Measurements from ENCODE around the gene RNASE7.

The RNASE7 gene

DNA sequence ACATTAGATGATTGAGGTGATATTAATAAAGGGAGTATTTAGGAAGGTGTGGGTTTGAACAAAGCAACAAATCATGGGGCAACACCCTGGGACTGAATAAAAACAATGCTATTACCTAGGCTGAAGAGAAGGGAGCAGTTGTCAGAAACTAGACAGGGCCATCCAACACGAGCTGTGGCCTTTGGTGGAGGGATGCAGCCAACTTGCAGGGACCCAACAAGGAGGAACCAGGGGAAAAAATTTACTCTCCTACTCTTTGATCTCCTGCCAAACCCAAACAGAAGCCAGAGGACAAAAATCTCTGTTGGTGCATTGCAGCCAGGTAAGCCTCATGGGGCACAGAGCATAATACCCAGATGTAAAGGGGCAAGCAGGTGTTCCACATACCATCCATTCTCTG, 31.0 kb upstream of the RNASE7 start:
- Histone ChIP-seq H3K79me2 (ENCODE audit: control insufficient read depth, low read length) (no peaks in the 10 kb centered on the region), H3K9me2 (replicated peaks; ENCODE audit: control insufficient read depth, low read length) (no peaks in the 10 kb centered on the region), H3K4me2 (ENCODE audit: low read length) (no peak overlapping the region), H3K27me3 (ENCODE audit: control insufficient read depth, low read length) (peaks cover 16% of the 10 kb centered on the region), H3F3A (ENCODE audit: control insufficient read depth, insufficient read depth) (no peaks in the 10 kb centered on the region), H4K20me1 (ENCODE audit: control insufficient read depth, insufficient read depth, low read depth, low read length) (no peaks in the 10 kb centered on the region), H3K36me3 (ENCODE audit: control insufficient read depth, low read length) (no peaks in the 10 kb centered on the region), H3K9me3 (ENCODE audit: control insufficient read depth, insufficient read depth, low read length) (no peaks in the 10 kb centered on the region), H3K27ac (ENCODE audit: low read depth, low read length) (no peak overlapping the region), H3K4me3 (ENCODE audit: low read length) (no peak overlapping the region), H3K4me1 (ENCODE audit: control insufficient read depth, low read length) (no peaks in the 10 kb centered on the region)
- TF ChIP-seq, protein P1, sequence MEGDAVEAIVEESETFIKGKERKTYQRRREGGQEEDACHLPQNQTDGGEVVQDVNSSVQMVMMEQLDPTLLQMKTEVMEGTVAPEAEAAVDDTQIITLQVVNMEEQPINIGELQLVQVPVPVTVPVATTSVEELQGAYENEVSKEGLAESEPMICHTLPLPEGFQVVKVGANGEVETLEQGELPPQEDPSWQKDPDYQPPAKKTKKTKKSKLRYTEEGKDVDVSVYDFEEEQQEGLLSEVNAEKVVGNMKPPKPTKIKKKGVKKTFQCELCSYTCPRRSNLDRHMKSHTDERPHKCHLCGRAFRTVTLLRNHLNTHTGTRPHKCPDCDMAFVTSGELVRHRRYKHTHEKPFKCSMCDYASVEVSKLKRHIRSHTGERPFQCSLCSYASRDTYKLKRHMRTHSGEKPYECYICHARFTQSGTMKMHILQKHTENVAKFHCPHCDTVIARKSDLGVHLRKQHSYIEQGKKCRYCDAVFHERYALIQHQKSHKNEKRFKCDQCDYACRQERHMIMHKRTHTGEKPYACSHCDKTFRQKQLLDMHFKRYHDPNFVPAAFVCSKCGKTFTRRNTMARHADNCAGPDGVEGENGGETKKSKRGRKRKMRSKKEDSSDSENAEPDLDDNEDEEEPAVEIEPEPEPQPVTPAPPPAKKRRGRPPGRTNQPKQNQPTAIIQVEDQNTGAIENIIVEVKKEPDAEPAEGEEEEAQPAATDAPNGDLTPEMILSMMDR (IDR thresholded peaks at IDR 0.05; ENCODE audit: low read depth, low read length, poor library complexity, severe bottlenecking): no peak
- TF ChIP-seq EZH2phosphoT487 (IDR thresholded peaks at IDR 0.05; ENCODE audit: borderline replicate concordance, low read length): no peak

DNA sequence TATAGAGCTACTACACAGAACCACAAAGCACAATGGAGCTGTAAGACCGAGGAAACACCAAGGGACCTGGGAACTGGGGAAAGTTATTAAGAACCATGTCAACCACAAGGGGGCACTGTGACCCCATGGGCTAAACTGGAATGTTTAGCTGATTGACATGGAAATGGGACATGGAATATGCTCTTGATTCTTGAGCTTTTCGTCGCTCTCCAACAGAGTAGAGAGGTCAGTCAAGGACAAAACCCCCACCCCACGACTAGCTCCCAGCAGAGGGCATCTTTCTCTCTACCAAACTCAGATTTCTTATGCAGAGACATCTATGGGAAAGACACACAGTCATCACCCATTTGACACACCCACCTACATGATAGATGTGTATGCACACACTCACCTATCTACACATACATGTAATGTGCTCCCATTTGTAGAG, 27.4 kb upstream of the RNASE7 start:
- Histone ChIP-seq H3K9me3 (ENCODE audit: control insufficient read depth, insufficient read depth, low read length) (no peaks in the 10 kb centered on the region), H3K36me3 (ENCODE audit: control insufficient read depth, low read length) (no peaks in the 10 kb centered on the region), H3F3A (ENCODE audit: control insufficient read depth, insufficient read depth) (no peaks in the 10 kb centered on the region), H3K27me3 (ENCODE audit: control insufficient read depth, low read length) (peaks cover 21% of the 10 kb centered on the region), H3K79me2 (ENCODE audit: control insufficient read depth, low read length) (no peaks in the 10 kb centered on the region), H3K4me1 (ENCODE audit: control insufficient read depth, low read length) (no peaks in the 10 kb centered on the region), H3K4me2 (ENCODE audit: low read length) (no peak overlapping the region), H3K4me3 (ENCODE audit: low read length) (no peak overlapping the region), H3K9me2 (replicated peaks; ENCODE audit: control insufficient read depth, low read length) (no peaks in the 10 kb centered on the region), H3K27ac (ENCODE audit: low read depth, low read length) (no peak overlapping the region), H4K20me1 (ENCODE audit: control insufficient read depth, insufficient read depth, low read depth, low read length) (no peaks in the 10 kb centered on the region)
- no peak for TF ChIP-seq EZH2phosphoT487 (IDR thresholded peaks at IDR 0.05; ENCODE audit: borderline replicate concordance, low read length)
- TF ChIP-seq, protein P1 (IDR thresholded peaks at IDR 0.05; ENCODE audit: low read depth, low read length, poor library complexity, severe bottlenecking): peak; percentile 90

DNA sequence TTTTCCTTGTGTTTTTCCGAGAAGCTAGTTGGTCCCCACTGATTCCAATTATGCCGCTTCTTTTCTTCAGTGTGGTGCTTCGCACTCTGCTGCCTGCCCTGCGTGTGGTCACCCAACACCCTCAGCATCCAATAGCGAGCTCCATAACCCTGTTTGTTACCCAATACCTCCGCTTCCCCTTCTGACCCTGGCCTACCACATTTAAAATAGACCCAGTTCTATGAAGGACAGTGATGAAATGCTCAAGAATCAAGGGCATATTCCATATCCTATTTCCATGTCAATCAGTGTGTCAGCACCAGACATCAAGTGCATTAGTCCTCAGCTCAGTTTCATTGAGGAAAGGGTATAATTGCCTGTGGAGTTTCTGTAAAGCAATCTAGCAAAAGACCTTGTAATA, 26.9 kb upstream of the RNASE7 start:
- no peaks in the 10 kb centered on the region for H4K20me1 ChIP-seq (ENCODE audit: control insufficient read depth, insufficient read depth, low read depth, low read length)
- H3K9me3 ChIP-seq (ENCODE audit: control insufficient read depth, insufficient read depth, low read length): no peaks in the 10 kb centered on the region
- peaks cover 21% of the 10 kb centered on the region for H3K27me3 ChIP-seq (ENCODE audit: control insufficient read depth, low read length)
- H3K79me2 ChIP-seq (ENCODE audit: control insufficient read depth, low read length): no peaks in the 10 kb centered on the region
- H3K9me2 ChIP-seq (replicated peaks; ENCODE audit: control insufficient read depth, low read length): no peaks in the 10 kb centered on the region
- no peaks in the 10 kb centered on the region for H3F3A ChIP-seq (ENCODE audit: control insufficient read depth, insufficient read depth)
- H3K36me3 ChIP-seq (ENCODE audit: control insufficient read depth, low read length): no peaks in the 10 kb centered on the region
- no peak overlapping the region for H3K4me2 ChIP-seq (ENCODE audit: low read length)
- no peak overlapping the region for H3K4me3 ChIP-seq (ENCODE audit: low read length)
- H3K4me1 ChIP-seq (ENCODE audit: control insufficient read depth, low read length): no peaks in the 10 kb centered on the region
- no peak overlapping the region for H3K27ac ChIP-seq (ENCODE audit: low read depth, low read length)
- TF ChIP-seq EZH2phosphoT487 (IDR thresholded peaks at IDR 0.05; ENCODE audit: borderline replicate concordance, low read length): no peak
- TF ChIP-seq, protein P1 (IDR thresholded peaks at IDR 0.05; ENCODE audit: low read depth, low read length, poor library complexity, severe bottlenecking): no peak

Measured in DOHH2 (cell line).